ENCODE results near the gene KBTBD12.
"Not testable (repeated sequence)": the region's sequence is repeated elsewhere in the genome, so short reads cannot be mapped to it uniquely, and the experiment has no call there.

The KBTBD12 gene, protein sequence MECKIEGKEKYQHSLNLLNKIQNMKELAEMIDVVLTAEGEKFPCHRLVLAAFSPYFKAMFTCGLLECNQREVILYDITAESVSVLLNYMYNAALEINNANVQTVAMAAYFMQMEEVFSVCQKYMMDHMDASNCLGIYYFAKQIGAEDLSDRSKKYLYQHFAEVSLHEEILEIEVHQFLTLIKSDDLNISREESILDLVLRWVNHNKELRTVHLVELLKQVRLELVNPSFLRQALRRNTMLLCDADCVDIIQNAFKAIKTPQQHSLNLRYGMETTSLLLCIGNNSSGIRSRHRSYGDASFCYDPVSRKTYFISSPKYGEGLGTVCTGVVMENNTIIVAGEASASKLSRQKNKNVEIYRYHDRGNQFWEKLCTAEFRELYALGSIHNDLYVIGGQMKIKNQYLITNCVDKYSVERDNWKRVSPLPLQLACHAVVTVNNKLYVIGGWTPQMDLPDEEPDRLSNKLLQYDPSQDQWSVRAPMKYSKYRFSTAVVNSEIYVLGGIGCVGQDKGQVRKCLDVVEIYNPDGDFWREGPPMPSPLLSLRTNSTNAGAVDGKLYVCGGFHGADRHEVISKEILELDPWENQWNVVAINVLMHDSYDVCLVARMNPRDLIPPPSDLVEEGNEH

DNA sequence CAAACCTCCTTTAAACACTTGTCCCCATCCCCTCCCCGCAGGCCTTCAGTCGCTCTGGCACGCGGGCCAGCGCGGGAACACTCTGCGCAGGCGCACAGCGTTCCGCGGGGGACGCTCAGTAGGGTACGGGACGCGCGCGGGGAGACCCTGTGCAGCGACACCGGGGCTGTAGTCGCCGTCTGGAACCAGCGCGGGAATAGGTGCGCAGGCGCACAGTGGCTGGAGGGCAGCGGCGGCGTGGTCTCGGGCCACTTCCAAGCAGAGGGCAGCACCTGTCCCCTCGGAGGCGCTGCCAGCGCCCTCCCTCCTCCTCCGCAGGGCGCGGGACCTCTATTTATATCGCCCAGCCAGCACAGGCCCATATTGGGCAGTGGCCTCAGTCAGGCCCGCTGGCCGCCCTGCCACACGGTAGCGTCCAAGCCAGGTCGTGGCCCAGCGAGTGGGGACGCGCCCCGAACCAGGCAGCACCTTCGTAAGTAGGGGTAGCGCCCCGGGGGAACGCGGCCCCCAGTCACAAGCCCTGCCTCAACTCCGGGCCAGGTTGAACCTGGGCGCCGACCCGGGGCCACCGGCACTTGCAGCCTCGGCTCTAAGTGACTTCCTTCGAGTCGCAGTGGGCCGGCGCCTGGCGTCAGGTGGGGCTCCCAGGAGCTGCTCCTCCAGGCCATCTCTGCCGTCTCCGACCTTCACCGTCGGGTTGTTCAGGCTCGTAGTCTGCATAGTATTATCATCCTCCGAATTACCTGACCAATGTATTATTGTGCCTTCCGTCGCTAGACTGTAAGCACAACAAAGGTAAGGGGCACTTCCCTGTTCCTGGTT, at the start of gene KBTBD12:
Gene KBTBD12, plus strand, starts transcription at position 118 of the 822 bp plus-strand sequence. CDS start 7,830 bp downstream, outside the sequence.
- DNase-seq, result peak; percentile 43 to 88
- H3K36me3 ChIP-seq, result no peaks in the 10 kb centered on the region
- no peaks in the 10 kb centered on the region for H3K9me3 ChIP-seq
- H3K27ac ChIP-seq, result peak within 1 kb of the TSS; percentile 76 to 78
- intact Hi-C loops (cut with DNase I; ENCODE audit: low total_unique reads), result no loop called here
- H3K4me3 ChIP-seq, result peak within 1 kb of the TSS; percentile 56 to 62
- H3K4me1 ChIP-seq, result peaks cover 0 to 37% (median 23%) of the 10 kb centered on the region in 4 donors
- H3K27me3 ChIP-seq, result no peaks in the 10 kb centered on the region
- TF ChIP-seq, protein P1, sequence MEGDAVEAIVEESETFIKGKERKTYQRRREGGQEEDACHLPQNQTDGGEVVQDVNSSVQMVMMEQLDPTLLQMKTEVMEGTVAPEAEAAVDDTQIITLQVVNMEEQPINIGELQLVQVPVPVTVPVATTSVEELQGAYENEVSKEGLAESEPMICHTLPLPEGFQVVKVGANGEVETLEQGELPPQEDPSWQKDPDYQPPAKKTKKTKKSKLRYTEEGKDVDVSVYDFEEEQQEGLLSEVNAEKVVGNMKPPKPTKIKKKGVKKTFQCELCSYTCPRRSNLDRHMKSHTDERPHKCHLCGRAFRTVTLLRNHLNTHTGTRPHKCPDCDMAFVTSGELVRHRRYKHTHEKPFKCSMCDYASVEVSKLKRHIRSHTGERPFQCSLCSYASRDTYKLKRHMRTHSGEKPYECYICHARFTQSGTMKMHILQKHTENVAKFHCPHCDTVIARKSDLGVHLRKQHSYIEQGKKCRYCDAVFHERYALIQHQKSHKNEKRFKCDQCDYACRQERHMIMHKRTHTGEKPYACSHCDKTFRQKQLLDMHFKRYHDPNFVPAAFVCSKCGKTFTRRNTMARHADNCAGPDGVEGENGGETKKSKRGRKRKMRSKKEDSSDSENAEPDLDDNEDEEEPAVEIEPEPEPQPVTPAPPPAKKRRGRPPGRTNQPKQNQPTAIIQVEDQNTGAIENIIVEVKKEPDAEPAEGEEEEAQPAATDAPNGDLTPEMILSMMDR (IDR thresholded peaks at IDR 0.05), result no peak

DNA sequence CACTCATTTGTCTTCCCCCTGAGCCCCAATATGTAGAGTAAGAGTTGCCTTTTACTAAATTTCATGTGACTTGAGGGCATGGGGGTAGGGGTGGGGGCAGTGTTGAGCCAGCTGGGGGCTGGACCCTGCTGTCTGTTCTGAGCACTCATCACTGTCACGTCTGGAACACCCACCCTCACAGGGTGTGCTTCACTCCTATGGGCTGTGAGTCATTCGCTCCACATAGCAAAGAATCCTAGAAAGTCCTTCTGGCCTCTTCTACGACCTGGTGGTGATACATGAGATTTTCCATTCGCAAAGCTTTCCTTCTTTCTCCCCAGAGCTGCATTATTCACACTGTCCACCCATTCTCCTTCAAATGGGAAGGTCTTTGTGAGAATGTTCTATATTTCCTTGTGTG, 49.1 kb upstream of the KBTBD12 start:
- Histone ChIP-seq H3K4me3 (no peak overlapping the region), H3K27me3 (no peaks in the 10 kb centered on the region), H3K27ac (no peak overlapping the region), H3K9me3 (no peaks in the 10 kb centered on the region), H3K36me3 (no peaks in the 10 kb centered on the region), H3K4me1 (no peaks in the 10 kb centered on the region)
- intact Hi-C loops (cut with DNase I; ENCODE audit: low total_unique reads), result no loop called here
- TF ChIP-seq, protein P1 (IDR thresholded peaks at IDR 0.05), result no peak
- DNase-seq, result no peak

DNA sequence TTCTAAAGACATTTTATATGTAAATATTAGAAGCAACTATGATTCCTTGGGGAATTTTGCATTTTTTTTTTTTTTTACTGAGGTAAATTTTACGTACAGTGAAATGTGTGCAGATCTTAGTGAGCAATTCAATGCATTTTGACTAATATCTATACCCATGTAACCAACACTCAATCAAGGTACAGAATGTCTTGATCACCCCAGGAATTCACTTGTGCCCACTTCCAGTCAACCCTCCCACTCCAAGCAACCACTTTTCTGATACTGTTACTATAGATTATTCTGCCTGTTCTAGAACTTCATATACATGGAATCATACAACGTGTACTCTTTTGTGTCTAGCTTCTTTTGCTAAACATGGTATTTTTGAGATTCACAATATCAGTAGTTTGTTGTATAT, 47.6 kb upstream of the KBTBD12 start:
- H3K36me3 ChIP-seq, result no peaks in the 10 kb centered on the region
- H3K9me3 ChIP-seq, result no peaks in the 10 kb centered on the region
- H3K4me1 ChIP-seq, result no peaks in the 10 kb centered on the region
- no peak overlapping the region for H3K4me3 ChIP-seq
- no peak overlapping the region for H3K27ac ChIP-seq
- TF ChIP-seq, protein P1 (IDR thresholded peaks at IDR 0.05), result no peak
- no peaks in the 10 kb centered on the region for H3K27me3 ChIP-seq
- no peak for DNase-seq
- intact Hi-C loops (cut with DNase I; ENCODE audit: low total_unique reads), result no loop called here

DNA sequence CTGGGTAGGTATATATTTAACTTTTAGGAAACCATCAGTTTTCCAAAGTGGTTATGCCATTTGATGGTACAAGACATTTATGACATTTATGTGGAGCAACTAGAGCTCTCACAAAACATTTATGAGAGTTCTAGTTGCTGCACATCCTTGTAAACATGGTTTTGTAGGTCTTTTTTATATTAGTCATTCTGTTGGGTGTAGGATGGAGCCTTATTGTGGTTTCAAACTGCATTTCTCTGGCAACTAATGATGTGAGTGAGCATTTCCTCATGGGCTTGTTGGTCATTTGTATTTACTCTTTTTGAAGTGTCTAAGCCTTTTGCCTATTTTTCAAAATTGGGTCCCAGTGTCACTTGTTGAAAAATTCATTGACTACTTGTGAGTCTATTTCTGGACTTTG, 47.0 kb upstream of the KBTBD12 start:
- no peak overlapping the region for H3K27ac ChIP-seq
- H3K9me3 ChIP-seq, result no peaks in the 10 kb centered on the region
- DNase-seq, result no peak
- intact Hi-C loops (cut with DNase I; ENCODE audit: low total_unique reads), result no loop called here
- H3K4me1 ChIP-seq, result no peaks in the 10 kb centered on the region
- TF ChIP-seq, protein P1 (IDR thresholded peaks at IDR 0.05), result no peak
- no peaks in the 10 kb centered on the region for H3K36me3 ChIP-seq
- no peak overlapping the region for H3K4me3 ChIP-seq
- H3K27me3 ChIP-seq, result no peaks in the 10 kb centered on the region

DNA sequence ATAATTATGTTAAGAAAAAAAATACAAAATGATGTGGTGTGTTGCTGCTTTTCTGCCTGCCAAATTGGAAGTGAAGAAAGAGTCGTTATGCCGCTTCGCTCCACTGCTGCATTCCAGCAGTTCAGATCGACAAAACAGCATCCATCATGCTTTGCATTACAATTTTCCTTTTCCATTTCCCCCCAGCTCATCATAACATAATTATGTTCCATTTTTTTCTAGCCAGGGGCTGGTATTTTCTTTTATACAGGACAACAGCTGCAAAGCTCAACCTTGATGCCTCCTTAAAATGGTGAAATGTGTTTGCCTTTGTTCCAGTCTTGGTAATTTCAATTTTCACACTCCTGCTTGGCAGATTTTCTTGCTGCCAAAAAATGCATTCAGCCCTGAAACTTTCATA, 44.9 kb upstream of the KBTBD12 start:
- no peak overlapping the region for H3K27ac ChIP-seq
- TF ChIP-seq, protein P1 (IDR thresholded peaks at IDR 0.05), result no peak
- no peaks in the 10 kb centered on the region for H3K4me1 ChIP-seq
- intact Hi-C loops (cut with DNase I; ENCODE audit: low total_unique reads), result no loop called here
- H3K4me3 ChIP-seq, result no peak overlapping the region
- H3K36me3 ChIP-seq, result no peaks in the 10 kb centered on the region
- H3K9me3 ChIP-seq, result no peaks in the 10 kb centered on the region
- no peaks in the 10 kb centered on the region for H3K27me3 ChIP-seq
- DNase-seq, result no peak

DNA sequence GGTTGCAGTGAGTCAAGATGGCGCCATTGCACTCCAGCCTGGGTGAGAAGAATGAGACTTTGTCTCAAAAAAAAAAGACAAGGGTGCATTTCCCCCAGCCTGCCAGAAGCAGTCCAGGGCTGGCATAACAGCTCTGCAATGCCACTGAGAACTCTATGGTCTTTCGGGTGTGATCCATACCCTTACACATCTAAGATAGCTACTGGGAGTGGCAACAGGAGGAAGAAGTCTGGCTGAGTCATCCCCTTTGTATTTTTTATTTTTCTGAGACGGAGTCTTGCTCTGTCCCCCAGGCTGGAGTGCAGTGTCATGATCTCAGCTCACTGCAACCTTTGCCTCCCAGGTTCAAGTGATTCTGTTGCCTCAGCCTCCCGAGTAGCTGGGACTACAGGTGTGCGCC, 40.9 kb upstream of the KBTBD12 start:
- intact Hi-C loops (cut with DNase I; ENCODE audit: low total_unique reads); H3K27ac ChIP-seq: not testable (repeated sequence)

More for the DNA sequence above, 40.9 kb upstream of the KBTBD12 start:
- not testable (repeated sequence) for H3K27me3 ChIP-seq, DNase-seq, H3K4me3 ChIP-seq, H3K4me1 ChIP-seq, H3K36me3 ChIP-seq, H3K9me3 ChIP-seq
